ENCODE measurements around the gene CREB3L2. TPM values are rescaled to one million over a fixed set of nuclear protein-coding genes. Genes with fewer than 3 reads are reported as not detected.
"Not testable (repeated sequence)": the region's sequence is repeated elsewhere in the genome, so short reads cannot be mapped to it uniquely, and the experiment has no call there.

Gene CREB3L2
- total RNA-seq, 1 donor from 2014 or later, result 29.5 TPM

DNA sequence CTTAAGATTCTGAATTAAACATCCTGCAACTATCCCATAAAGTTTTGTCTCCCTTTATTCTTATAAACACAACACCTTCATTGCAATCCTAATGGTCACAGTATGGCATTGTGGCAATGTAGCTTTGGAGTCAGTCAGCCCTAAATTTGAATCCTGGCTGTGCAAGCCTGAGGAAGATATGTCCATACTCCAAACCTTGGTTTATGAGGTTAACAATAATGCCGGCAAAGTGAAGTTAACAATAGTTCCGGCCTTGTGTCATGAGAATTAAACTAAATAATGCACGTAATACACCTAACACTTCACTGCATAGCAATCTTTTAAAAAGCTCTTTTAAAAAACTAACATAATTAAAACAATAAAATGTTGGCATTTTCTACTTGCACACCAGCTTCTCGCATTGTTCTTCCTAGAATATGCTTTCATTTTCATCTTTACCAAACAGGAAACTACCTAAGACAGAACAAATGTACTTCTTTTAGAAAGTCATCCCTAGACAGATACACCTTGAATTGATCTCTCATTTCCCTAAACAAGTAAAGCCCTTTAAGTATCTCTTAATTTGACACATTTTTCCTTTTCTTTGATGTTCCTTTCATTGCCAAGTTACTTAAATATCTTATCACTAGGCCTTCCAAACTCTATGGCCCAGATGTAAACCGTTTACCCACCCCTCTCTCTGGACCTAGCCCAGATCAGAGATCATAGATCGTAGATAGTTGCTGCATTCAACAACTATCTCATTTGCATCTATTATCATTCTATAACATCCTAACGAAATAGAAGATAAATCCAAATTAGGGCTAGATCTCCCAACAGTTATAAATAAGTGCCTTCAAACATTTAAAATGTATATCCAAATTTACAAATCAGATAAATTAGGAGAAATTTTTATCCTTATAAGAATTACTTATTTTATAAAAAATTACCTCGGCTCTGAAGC lies 66.7 kb downstream of the CREB3L2 start:
- no peak for DNase-seq (ENCODE audit: low read depth in 2 of 2)

DNA sequence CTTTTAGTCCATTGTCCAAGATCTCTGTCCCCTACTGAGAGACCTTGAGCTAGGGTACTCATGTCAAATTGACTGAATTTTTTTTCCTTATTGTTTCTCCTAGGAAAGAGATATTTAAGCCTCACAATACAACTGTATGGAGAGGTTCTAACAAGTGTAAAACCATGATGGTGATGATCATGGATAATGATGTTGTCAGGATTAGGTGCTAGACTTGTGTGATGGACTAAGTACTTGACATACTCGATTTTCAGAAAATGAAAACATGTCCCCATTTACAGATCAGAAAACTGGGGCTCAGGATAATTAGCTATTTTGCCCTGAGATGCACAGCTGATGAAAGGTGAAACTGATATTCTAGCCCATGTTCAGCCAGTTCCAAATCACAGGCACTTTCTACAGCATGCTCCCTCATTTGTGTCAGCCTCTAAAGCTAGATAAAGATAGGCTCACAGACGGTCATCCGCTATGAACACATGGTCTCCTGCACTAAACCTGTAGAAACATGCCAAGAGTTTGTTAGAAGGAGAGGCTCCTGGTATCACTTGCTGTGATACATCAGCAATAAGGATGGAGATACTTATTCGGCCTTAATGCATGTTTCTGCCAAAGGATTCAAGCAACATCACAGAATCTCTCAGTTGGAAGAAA lies 67.6 kb downstream of the CREB3L2 start:
- no peak for DNase-seq (ENCODE audit: low read depth in 2 of 2)

DNA sequence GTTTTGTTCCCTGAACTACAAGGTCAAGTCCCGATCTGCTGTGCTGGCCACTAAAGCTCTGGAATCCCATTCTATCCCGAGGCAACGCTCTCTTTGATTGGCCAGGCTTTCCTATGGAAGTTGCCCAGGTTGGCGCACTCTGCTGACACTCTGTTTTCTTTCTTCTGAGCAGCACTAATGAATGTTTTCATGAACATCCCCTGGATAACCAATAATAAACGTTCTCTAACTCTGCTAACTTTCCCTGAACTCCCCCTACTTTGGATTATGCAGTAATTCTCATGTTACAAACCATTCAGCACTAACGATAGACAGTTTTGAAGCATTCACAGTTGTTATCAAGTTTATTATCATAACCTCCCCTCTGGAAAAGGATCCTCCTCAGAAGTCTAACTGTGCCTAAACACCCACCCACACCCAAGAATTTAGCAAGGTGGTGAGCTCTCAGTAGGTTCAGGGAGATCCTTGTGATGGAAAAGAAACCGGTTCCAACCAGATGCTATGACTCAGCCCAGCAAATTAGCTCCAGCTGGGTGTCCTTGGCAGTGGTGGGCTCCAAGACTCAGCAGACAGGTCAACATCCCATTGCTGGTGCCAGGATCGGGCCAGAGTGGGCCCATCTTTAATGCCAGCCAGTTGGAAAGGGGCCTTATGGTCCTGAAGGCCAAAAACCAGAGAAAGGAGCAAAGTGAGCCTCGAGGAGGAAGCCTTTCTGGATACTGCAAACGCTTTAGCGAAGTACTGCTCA lies 68.4 kb downstream of the CREB3L2 start:
- DNase-seq (ENCODE audit: low read depth in 2 of 2), result peak in 1 of 2 donors; percentile 19

DNA sequence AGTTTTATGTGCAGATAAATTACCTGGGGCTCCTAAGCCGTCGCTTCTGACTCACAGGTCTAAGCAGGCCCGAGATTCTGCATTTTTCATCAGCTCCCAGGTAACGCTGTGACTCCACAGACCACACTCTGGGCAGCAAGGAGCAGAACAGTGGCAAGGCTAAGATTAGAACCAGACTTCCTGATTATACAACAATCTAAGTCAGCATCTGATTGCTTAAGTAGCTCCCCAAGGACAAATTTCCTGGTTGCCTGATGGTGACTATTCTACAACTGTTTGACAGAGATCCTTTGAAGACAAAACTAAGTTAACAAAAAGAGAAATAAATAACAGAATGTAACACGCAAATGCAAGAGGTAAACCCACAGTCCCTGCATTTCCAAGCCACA lies 69.0 kb downstream of the CREB3L2 start:
- DNase-seq (ENCODE audit: low read depth in 2 of 2), result peak in 1 of 2 donors; percentile 41

DNA sequence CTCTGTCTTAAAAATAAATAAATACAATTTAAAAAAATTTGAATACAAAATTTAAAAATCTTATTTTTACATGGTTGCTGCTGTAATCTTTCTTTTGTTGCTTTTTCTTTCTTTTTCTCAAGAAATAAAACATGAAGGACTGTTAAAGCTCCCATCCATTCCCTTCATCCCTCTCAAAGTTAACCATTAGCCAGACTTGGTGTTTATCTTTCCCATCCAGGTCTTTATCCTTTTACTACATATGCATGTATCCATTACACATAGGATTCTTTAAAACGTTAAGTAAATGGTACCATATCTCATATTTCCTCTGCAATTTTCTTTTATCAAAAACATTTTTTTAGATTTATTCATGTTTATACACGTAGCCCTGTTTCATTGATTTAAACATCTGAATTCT lies 70.1 kb downstream of the CREB3L2 start:
- no peak for DNase-seq (ENCODE audit: low read depth in 2 of 2)

DNA sequence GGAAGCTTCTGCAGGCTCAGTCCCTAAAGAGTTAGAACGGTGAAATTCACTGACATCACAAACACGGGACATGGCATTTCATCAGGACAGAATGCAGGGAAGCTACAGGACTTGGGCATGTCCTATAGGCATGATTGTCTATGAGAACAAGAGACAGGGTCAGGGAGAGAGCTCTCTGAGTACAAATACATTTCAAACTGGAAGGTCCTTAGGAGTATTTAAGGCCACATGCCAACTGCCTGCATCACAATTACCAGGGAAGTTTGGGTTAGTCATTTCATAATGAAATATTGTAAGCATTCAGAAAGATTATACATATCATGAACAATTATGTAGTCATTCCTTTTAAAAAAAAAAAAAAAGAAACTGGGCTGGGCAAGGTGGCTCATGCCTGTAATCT lies 71.3 kb downstream of the CREB3L2 start:
- peak in 1 of 2 donors; percentile 45 for DNase-seq (ENCODE audit: low read depth in 2 of 2)

DNA sequence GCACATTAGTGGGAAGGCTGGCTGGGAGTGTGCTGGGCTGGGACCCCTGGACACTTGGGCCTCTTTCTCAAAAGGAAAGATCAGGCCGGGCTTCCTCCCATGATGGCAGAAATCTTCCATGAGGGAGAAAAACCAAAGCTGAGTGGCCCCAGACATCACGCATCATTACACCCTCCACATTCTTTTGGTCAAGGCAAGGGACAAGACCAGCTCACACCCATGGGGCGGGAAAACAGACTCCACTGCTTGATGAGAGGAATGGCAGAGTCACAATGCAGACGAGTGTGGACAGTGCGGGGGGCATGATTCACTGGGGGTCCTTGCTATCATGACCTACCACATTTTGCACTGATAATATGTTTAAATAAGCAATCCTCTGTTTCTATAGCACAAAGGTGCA lies 73.3 kb downstream of the CREB3L2 start:
- no peak for DNase-seq (ENCODE audit: low read depth in 2 of 2)

DNA sequence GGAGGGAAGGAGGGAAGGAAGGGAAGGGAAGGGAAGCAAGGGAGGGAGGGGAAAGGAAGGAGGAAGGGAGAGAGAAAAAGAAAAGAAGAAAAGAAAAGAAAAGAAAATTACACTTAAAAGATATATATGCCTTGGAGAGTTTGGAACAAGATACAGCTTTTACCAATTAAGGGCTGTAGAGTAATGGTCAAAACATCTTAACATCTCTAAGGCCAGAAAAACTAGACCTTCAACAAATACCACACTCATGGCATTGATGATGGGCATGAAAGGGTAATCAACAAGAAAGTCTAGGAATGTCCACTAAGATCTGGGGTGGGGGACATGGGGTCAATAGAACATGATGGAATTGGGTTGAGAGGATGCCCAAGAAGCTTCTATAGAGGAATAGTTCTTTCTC lies 74.5 kb downstream of the CREB3L2 start:
- DNase-seq (ENCODE audit: low read depth in 2 of 2), result no peak

DNA sequence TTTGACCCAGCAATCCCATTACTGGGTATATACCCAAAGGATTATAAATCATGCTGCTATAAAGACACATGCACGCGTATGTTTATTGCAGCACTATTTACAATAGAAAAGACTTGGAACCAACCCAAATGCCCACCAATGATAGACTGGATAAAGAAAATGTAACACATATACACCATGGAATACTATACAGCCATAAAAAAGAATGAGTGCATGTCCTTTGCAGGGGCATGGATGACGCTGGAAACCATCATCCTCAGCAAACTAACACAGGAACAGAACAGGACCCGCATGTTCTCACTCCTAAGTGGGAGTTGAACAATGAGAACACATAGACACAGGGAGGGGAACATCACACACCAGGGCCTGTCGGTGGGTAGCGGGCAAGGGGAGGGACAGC lies 75.7 kb downstream of the CREB3L2 start:
- not testable (repeated sequence) for DNase-seq (ENCODE audit: low read depth in 2 of 2)

DNA sequence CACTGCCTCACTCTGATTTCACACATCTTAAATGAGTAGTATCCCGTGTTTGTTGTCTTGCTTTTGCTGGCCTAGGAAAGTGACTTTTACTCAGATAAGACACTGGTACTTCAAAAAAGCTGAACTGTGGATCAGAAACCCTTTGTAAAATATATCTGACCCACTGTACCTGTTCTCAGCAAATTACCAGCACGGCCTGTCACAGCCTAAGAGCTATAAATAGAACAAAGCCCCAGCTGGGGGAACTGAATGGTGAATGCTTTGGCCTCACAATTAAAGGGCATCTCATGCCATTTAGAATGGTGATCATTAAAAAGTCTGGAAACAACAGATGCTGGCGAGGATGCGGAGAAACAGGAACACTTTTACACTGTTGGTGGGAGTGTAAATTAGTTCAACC lies 76.1 kb downstream of the CREB3L2 start:
- DNase-seq (ENCODE audit: low read depth in 2 of 2), result no peak

DNA sequence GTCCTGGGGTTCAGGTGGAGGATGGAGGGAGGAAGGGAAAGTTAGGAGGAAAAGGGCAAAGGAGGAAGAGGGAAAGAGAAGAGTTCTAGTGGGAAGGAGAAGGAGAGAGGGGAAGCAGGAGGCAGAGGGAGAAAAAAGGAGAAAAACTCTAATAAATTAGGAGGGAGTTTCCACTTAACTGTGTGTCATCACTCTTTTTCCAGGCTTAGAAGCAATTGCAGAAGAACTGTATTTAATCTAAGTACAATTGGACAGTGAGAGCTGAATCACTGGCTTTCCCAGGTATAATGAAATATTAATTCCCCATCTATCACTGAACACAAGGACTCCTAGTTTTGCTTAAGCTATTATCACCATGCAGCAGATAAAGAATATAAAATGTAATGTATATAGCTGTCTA lies 76.8 kb downstream of the CREB3L2 start:
- no peak for DNase-seq (ENCODE audit: low read depth in 2 of 2)

DNA sequence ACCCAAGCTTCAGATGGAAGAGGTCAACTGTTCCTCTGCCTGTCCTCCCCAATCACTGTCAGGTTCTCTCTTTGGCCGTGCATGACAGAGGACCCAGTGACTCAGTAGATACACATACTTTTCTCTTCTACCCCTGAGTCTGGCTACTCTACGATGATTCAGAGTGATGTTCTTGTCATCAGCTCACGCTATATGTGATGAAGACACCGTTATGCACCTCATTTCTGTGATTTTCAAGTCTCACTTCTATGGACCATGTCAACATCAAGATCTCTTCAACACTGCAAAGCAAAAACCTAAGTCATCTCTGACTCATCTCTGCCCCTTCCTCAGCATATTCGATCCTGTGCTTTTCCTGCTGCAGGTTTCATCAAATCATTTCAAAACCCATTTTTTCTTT lies 78.5 kb downstream of the CREB3L2 start:
- peak in 1 of 2 donors; percentile 8 for DNase-seq (ENCODE audit: low read depth in 2 of 2)

DNA sequence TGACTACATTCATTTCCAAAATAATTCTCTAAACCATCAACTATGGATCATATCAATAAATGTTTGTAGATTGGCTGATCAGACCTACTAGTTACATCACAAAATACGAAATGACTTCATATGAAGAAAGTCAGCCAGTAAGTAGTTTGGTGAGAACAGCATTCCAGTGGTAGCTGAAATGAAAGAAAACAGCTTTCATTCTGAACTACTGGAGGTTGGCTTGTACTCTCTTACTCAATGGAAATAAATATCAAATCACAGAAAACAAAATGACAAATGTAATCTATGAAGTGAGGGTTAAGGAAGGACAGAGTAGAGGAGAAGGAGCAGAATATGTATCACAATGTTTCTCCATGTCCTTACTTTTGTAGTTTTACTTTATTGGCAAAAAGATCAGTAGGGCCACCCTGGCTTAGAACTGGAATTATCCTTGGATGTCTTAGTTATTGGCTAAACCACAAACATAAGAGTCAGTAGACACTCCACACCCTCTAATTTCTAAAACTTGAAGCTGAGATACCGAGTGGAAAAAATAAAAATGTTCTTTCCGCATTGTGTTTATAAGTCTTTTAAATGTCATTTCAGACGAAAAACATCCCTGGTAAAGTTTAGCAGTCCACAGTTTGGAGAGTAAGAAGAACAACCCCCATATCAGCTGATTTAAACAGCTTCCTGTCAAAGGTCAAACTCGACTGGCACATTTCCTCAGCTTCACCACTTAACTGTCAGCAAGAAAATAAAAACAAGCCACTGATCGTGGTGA lies 81.1 kb downstream of the CREB3L2 start:
- DNase-seq (ENCODE audit: low read depth in 2 of 2), result no peak

DNA sequence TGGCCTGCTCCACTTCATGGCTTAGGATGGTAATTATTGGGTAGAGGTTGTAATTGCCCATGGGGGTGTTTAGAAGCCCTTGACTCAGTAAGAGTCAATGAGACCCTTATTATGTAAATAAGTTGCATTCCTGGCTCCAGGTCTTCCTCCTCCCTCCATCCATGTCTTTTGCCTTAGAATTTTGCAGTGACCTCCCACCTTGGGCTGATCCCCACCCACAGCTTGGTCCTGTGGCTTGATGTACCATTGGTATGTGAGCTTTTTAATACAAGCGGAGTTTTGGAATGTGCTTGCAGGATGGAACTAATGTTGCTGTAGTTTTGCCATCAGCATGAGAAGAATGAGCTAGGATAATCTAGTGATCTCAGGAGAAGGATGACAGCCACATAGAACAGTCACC lies 81.9 kb downstream of the CREB3L2 start:
- DNase-seq (ENCODE audit: low read depth in 2 of 2), result no peak

DNA sequence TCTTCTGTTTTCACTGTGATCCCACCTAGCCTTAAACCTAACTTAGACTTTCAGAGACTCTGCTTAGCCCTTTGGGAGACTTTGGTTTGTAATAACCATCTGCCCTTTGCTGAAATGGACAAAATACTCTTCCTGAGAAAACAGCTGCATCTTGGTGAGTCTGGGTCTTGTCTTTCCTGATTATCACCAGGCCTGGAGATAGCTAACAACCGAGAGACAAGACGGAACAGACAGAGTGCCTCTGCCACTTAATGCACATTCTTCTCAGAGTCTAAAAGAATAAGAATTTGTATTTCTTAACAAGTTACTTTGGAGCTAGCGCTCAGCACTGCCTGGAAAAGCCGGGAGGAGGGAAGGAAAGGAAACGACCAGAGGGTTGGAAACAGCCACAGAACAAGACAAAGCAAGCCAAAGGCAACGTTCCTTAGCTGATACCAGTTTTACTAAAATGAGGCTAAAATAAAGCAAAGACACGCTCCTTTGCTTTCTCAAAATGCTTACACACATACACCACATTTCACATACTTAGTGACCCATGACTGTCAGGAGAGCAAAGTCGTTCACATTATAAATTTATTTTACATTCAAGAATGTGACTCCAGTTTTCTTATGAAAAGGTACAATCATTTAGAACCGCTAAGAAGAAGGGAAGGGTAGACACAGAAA lies 84.8 kb downstream of the CREB3L2 start:
- no peak for DNase-seq (ENCODE audit: low read depth in 2 of 2)

DNA sequence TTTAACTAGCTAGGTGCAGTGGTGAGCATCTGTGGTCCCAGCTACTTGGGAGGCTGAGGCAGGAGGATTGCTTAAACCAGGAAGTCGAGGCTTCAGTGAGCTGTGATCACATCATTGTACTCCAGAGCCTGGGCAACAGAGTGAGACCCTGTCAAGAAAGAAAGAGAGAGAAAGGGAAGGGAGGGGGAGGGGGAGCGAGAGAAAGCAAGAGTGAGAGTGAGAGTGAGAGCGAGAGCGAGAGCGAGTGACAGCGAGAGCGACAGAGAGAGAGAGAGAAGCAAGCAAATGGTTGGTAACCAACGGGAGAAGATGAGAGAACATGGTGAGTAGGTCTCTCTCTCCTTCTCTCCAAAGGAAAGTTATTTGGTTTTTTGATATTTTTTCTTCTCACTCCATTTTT lies 85.3 kb downstream of the CREB3L2 start:
- no peak for DNase-seq (ENCODE audit: low read depth in 2 of 2)

DNA sequence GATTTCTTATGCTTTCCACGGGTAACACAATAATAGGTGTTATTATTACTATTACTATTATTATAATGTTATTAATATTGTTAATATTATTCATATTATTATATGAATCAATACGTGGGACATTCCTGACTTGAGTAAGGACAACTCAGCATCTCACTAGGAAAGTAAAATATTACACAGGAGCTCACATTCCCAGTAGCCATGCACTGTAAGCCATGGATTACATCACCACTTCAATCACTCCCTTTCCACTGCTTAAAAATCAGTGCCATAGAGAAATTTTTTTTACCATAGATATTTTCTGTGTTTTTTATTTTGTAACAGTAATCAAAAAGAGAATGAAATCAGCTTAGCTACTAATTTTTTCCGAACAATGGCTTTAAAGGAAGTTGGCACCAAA lies 86.6 kb downstream of the CREB3L2 start:
- DNase-seq (ENCODE audit: low read depth in 2 of 2), result no peak

DNA sequence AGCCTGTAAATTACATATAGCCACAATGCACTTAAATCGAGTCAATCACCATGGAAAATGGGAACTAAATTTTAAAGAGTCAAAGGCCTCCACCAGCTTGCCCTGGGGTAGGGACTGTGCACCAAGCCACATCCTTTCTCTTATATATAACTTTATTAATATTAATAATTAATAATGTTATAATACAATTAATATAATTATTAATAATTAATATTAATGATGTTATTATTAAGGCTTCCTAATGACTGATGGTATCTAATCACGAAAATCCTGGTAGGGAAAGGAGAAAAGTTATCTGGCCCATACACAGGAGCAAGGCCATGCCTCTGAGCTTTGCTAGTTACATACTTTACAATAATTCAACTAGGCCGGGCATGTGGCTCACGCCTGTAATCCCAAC lies 87.9 kb downstream of the CREB3L2 start:
- no peak for DNase-seq (ENCODE audit: low read depth in 2 of 2)

DNA sequence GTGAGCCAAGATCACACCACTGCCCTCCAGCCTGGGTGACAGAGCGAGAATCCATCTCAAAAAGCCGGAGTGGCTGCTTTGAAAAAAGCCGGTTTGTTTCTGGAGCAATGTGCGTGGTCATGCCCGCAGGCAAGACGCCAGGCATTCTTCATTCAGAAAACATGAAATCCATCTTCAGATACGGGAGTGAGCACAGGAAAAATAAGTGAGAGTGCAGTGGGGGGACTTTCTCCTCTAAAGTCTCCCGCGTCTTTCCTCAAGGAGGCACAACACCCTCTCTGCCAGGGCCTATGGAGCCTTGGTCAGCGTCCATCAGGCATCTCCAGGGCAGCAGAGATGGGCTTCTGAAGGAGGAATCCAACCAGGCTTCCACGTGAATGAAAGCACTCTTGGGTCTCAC lies 92.8 kb downstream of the CREB3L2 start:
- no peak for DNase-seq (ENCODE audit: low read depth in 2 of 2)

DNA sequence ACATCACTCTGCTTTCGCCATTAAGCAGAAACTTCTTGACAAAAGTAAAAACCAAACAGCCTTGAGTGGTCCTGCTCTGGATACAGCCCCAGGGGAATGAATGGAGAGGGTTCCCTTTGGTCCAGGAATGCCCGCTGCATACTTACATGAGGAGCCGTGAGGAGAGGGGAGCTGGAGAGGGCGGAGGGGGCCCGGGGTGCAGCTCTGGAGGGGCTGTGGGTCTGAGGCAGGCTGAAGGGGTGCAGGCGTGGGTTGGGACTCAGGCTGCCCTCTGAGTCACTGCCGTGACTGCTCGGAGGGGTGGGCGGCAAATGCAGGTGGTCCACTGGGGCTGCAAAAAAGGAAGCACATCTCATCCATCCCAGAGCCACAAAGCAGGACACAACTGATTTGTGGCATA lies 93.8 kb downstream of the CREB3L2 start:
- DNase-seq (ENCODE audit: low read depth in 2 of 2), result no peak

DNA sequence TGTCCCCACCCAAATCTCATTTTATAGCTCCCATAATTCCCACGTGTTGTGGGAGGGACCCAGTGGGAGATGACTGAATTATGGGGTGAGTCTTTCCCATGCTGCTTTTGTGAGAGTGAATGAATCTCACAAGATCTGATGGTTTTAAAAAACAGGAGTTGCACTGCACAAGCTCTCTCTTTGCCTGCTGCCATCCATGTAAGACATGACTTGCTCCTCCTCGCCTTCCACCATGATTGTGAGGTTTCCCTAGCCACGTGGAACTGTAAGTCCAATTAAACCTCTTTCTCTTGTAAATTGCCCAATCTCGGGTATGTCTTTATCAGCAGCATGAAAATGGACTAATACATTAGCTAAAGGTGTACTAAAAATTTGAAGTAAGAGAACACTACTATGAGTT lies 95.2 kb downstream of the CREB3L2 start:
- not testable (repeated sequence) for DNase-seq (ENCODE audit: low read depth in 2 of 2)
